ENCODE data around the gene MUCL3. TPM values are rescaled to one million over a fixed set of nuclear protein-coding genes. Genes with fewer than 3 reads are reported as not detected.

Gene MUCL3
- total and polyA plus RNA-seq, 2 of the 8 experiments (the other 6 are each of a cell fraction or from before 2014, with no cell fraction given): 0.15 to 0.37 TPM

DNA sequence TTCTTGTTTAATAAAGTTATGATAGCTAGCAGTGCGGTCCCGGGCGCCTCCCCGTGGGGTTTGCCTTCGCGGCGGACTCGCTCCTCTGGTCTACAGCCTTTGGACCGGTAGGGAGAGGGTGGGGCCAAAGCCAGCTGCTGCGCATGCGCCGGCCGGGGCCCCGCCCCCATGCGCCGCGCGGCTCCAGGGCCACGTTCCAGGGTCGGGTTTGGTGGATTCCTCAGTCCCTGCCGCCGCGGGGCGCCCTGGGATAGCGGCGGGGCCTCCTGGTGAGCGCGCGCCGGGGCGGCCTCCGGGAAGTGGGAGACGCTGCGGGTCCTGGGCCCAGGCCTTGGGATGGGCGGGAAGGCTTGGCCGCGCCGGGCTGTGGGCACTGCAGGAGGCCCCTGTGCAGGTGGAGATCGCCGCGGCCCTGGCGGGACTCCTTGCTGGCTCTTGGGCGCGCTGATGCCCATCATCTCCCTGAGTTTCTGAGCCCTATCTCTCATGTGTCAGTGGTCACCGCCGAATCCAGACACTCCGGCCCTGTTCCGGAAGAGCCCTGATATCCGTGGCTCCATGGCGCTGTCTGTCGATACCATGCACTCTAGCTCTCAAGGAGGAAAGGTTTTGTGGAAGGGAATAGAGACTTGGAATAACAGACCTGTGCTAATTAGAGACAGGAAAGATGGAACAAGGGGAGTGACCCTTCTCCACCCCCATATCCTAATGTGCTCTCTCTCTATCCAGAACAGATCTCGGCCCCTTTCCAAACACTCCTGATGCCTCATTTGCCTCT is 26.5 kb upstream of the MUCL3 start, which contains the start of gene VARS2:
VARS2 (plus strand) TSS at position 163 of the 778 bp plus-strand sequence; CDS start at position 762, 599 bp downstream.
- Histone ChIP-seq H3K79me2 (ENCODE audit: control insufficient read depth in 1 of 2, insufficient read depth in 2 of 2, low read length in 2 of 2) (peaks cover 0 to under 1% of the 10 kb centered on the region in 2 experiments; a peak in 1 of 4 replicates), H2AFZ (ENCODE audit: low read length) (no peak within 1 kb of the TSS), H3K23me2 (ENCODE audit: low read depth, low read length) (peaks cover 3% of the 10 kb centered on the region; the same call in 1 of the 2 replicates), H4K91ac (replicated peaks; ENCODE audit: insufficient read length, low read length) (peak within 1 kb of the TSS; percentile 8), H2BK15ac (ENCODE audit: low read length) (no peak within 1 kb of the TSS), H3K9ac (replicated peaks in 1 of 4; ENCODE audit: extremely low read depth in 1 of 4, low read depth in 3 of 4, low read length in 3 of 4) (peak within 1 kb of the TSS in 3 of 4 experiments; percentile 42 to 55 (median 50); a peak in 6 of 7 replicates), H3K9me3 (ENCODE audit: insufficient read depth in 2 of 2, low read depth in 1 of 2, low read length in 1 of 2) (no peaks in the 10 kb centered on the region), H4K5ac (ENCODE audit: insufficient read length, low read depth, low read length) (no peak within 1 kb of the TSS), H4K8ac (ENCODE audit: extremely low read depth, insufficient read depth, low read length) (peak within 1 kb of the TSS; percentile 66; the same call in 1 of the 2 replicates), H2BK5ac (ENCODE audit: low read depth, low read length) (peak within 1 kb of the TSS; percentile 63; the same call in 1 of the 2 replicates), H4K20me1 (replicated peaks in 1 of 2; ENCODE audit: control insufficient read depth in 1 of 2, insufficient read depth in 2 of 2, low read length in 2 of 2) (no peaks in the 10 kb centered on the region), H3K4me1 (replicated peaks in 1 of 4; ENCODE audit: control insufficient read depth in 3 of 4, insufficient read depth in 4 of 4, low read length in 3 of 4) (peaks cover 0 to 14% (median 6%) of the 10 kb centered on the region in 4 experiments; a peak in 5 of 7 replicates), H3K27ac (ENCODE audit: low read depth, low read length) (no peak within 1 kb of the TSS), H3K27me3 (replicated peaks in 1 of 4; ENCODE audit: control insufficient read depth in 3 of 4, extremely low read depth in 1 of 4, insufficient read depth in 3 of 4, low read length in 3 of 4) (no peaks in the 10 kb centered on the region), H3K18ac (ENCODE audit: extremely low read depth, low read length) (peak within 1 kb of the TSS; percentile 83), H3K4me3 (ENCODE audit: extremely low read depth in 1 of 4, insufficient read depth in 2 of 4, low read depth in 3 of 4, low read length in 4 of 4) (peak within 1 kb of the TSS; percentile 41 to 74 (median 66)), H3K4ac (replicated peaks; ENCODE audit: insufficient read length, low read depth, low read length) (peak within 1 kb of the TSS; percentile 17), H2BK120ac (replicated peaks; ENCODE audit: low read depth, low read length) (no peak within 1 kb of the TSS), H3K79me1 (ENCODE audit: low read depth, low read length) (no peaks in the 10 kb centered on the region), H3K23ac (ENCODE audit: insufficient read length) (no peak within 1 kb of the TSS), H3K14ac (ENCODE audit: insufficient read length) (no peak within 1 kb of the TSS), H3K56ac (replicated peaks; ENCODE audit: insufficient read length, low read depth, low read length) (no peak within 1 kb of the TSS), H2BK12ac (ENCODE audit: low read depth, low read length) (peak within 1 kb of the TSS; percentile 40; the same call in 1 of the 2 replicates), H3K36me3 (ENCODE audit: control insufficient read depth in 2 of 4, insufficient read depth in 4 of 4, low read length in 3 of 4) (peaks cover 6 to 16% (median 9%) of the 10 kb centered on the region in 4 experiments; a peak in 7 of 8 replicates), H2BK20ac (ENCODE audit: low read length) (no peak within 1 kb of the TSS), H3K4me2 (ENCODE audit: insufficient read depth in 1 of 2, low read depth in 2 of 2, low read length in 2 of 2) (peak within 1 kb of the TSS; percentile 68 to 97), H2AK5ac (ENCODE audit: low read depth, low read length) (no peak within 1 kb of the TSS)
- CTCF ChIA-PET (ENCODE audit: partially characterized antibody): interaction anchor here (0.7 to 16.0 kb wide), 35 partner anchors 11 to 233 kb away, joined by 3 to 285 read pairs (median 6); partner anchors contain the start of genes DDR1, MUCL3 and SFTA2
- POLR2A ChIA-PET (ENCODE audit: partially characterized antibody): interaction anchor here (0.6 to 4.0 kb wide), 27 partner anchors 9 to 197 kb away, joined by 3 to 22 read pairs (median 4); partner anchors contain the start of genes DDR1 and FLOT1
- 6% methylated on average over 48 of the region's 52 CpGs; no CpG with 5 or more reads in 1 of the 2 experiments for WGBS, 2 experiments (ENCODE audit: extremely low coverage in 1 of 2, insufficient coverage in 1 of 2, insufficient read length in 1 of 2, insufficient replicate concordance in 2 of 2, low coverage in 1 of 2, low lambda C conversion rate in 2 of 2, missing lambda C conversion rate in 1 of 2)
- DNase-seq (ENCODE audit: low read depth in 1 of 2, low spot score in 2 of 2): peak; percentile 61 to 97
- no peak for FAIRE-seq
- TF ChIP-seq TBP (IDR thresholded peaks at IDR 0.05; ENCODE audit: low read depth, low read length) (peak; percentile 15; the same call in 1 of the 2 replicates), PHF8 (conservative IDR thresholded peaks at IDR 0.05; ENCODE audit: low read depth, low read length) (peak; percentile 65), SP4 (IDR thresholded peaks at IDR 0.05; ENCODE audit: low read length) (no peak), EGR1 (IDR thresholded peaks at IDR 0.05; ENCODE audit: borderline replicate concordance, low read depth, low read length) (no peak), SUZ12 (IDR thresholded peaks at IDR 0.05; ENCODE audit: low read length) (no peak), BRCA1 (IDR thresholded peaks at IDR 0.05; ENCODE audit: low read depth, low read length) (no peak), NRF1 (IDR thresholded peaks at IDR 0.05; ENCODE audit: low read depth, low read length) (peak; percentile 93), HDAC2 (IDR thresholded peaks at IDR 0.05; ENCODE audit: borderline replicate concordance in 1 of 2, low read depth in 2 of 2, low read length in 2 of 2) (peak in 1 of 2 experiments; percentile 81; a peak in 1 of 4 replicates), CEBPB (IDR thresholded peaks at IDR 0.05; ENCODE audit: low read depth, low read length) (no peak), SIRT6 (IDR thresholded peaks at IDR 0.05; ENCODE audit: low read length) (no peak), POLR2AphosphoS5 (IDR thresholded peaks at IDR 0.05; ENCODE audit: low read depth, low read length) (peak; percentile 55; the same call in 1 of the 2 replicates)

Data from H1 (cell line).